Caco-2 (cell line): ENCODE results near the gene ITPR1. TPM values are rescaled to one million over a fixed set of nuclear protein-coding genes. Genes with fewer than 3 reads are reported as not detected.

ENCODE experiments used
- BruUV-seq: library from RNA; stranded (reverse); fragments of 400-500 nt; replicated peaks from 2 replicates; lab custom pipeline; 2021; lab: Mats Ljungman, UMichigan
- CTCF ChIA-PET: fragments of 300-600 bp; sonication (Branson Sonifier 250); formaldehyde crosslinking; loops from one replicate; lab custom pipeline; 2022; ENCODE audit warnings: antibody characterized with exemption; lab: Charles Lee
- POLR2A ChIA-PET: fragments of 300-600 bp; sonication (Branson Sonifier 250); formaldehyde crosslinking; loops from one replicate; lab custom pipeline; 2022; ENCODE audit warnings: antibody characterized with exemption; lab: Charles Lee
- DNase-seq, 2 experiments: peaks; one replicate each; pipeline versions ENCODE4 v3.0.0 to v3.0.0-alpha.2; 2020 to 2022
- H3K27me3 ChIP-seq: replicated peaks from 2 replicates; pipeline ENCODE4 v1.6.0; 2011; ENCODE audit warnings: low read length; ENCODE audit not compliant: control insufficient read depth, insufficient read depth
- H3K36me3 ChIP-seq: 2 replicates; pipeline ENCODE4 v1.5.1; 2011; ENCODE audit warnings: low read length; ENCODE audit not compliant: control insufficient read depth, insufficient read depth
- H3K4me1 ChIP-seq: fragments of 250-450 bp; sonication (Bioruptor Pico); 2 replicates; pipeline ENCODE4 v1.5.1; 2020; ENCODE audit warnings: mild to moderate bottlenecking
- H3K4me3 ChIP-seq: 2 replicates; pipeline ENCODE4 v1.5.1; 2011; ENCODE audit warnings: low read depth, mild to moderate bottlenecking, control low read depth, low read length
- H3K9me3 ChIP-seq: fragments of 250-450 bp; sonication (Bioruptor Pico); 2 replicates; pipeline ENCODE4 v1.5.1; 2020; ENCODE audit warnings: mild to moderate bottlenecking, moderate library complexity
- H3K27ac Mint-ChIP-seq: one replicate; pipeline ENCODE4 v1.8.0; 2022; ENCODE audit warnings: mixed read lengths; ENCODE audit not compliant: unreplicated experiment
- H3K27me3 Mint-ChIP-seq: one replicate; pipeline ENCODE4 v1.8.0; 2022; ENCODE audit warnings: mixed read lengths; ENCODE audit not compliant: insufficient read depth, unreplicated experiment
- H3K36me3 Mint-ChIP-seq: one replicate; pipeline ENCODE4 v1.8.0; 2022; ENCODE audit warnings: mild to moderate bottlenecking, mixed read lengths; ENCODE audit not compliant: insufficient read depth, unreplicated experiment
- H3K4me1 Mint-ChIP-seq: one replicate; pipeline ENCODE4 v1.8.0; 2022; ENCODE audit warnings: low read depth, mixed read lengths; ENCODE audit not compliant: unreplicated experiment
- H3K4me3 Mint-ChIP-seq: one replicate; pipeline ENCODE4 v1.8.0; 2022; ENCODE audit warnings: mild to moderate bottlenecking, moderate library complexity, mixed read lengths; ENCODE audit not compliant: unreplicated experiment
- H3K9me3 Mint-ChIP-seq: one replicate; pipeline ENCODE4 v1.8.0; 2022; ENCODE audit warnings: mixed read lengths; ENCODE audit not compliant: unreplicated experiment
- intact Hi-C: fragments of 100-400 bp; cut with micrococcal nuclease; formaldehyde crosslinking; loops from one replicate; pipeline ENCODE4 v1.10.0; 2022; ENCODE audit not compliant: unreplicated experiment
- total RNA-seq: library from RNA; stranded (reverse); gene quantifications from 2 replicates; pipeline ENCODE4 v1.2.3, GENCODE V29; 2022
- TF ChIP-seq, protein P1 (sequence below), 2 experiments: fragments of 200-600 bp in 1 of 2; IDR thresholded peaks; 1 replicate in 1 of 2; 2 replicates in 1 of 2; pipeline versions ENCODE4 v1.5.1 to v1.8.0; 2011 to 2022; ENCODE audit warnings: antibody characterized with exemption in 1 of 2, control low read depth in 1 of 2, inconsistent platforms in 1 of 2, low read depth in 1 of 2, low read length in 1 of 2, mild to moderate bottlenecking in 1 of 2, moderate library complexity in 1 of 2; ENCODE audit not compliant: insufficient read depth in 1 of 2, severe bottlenecking in 1 of 2, unreplicated experiment in 1 of 2

ITPR1 gene
- total RNA-seq, 1 experiment from 2014 or later = 10.4 TPM

DNA sequence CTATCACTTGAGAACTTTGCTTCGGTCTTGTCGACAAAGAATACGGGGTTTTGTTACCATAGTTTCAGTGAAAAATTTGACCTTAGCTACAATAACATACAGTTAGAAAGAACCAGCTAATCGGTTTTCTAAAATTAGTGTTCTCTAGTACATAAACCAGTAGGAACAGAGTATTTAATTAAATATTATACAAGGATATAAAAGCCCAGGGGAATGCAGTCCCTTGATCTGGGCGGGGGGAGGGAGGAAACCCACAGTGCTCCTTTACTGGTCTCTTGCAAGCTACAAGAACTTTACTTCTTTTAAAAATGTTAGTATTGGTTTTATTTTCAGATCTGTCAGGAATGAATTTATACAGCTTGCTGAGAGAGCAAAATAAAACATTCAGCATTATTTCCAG lies 41.8 kb downstream of the ITPR1 start:
- CTCF ChIA-PET = no interaction called here
- no peaks in the 10 kb centered on the region for H3K27me3 Mint-ChIP-seq

DNA sequence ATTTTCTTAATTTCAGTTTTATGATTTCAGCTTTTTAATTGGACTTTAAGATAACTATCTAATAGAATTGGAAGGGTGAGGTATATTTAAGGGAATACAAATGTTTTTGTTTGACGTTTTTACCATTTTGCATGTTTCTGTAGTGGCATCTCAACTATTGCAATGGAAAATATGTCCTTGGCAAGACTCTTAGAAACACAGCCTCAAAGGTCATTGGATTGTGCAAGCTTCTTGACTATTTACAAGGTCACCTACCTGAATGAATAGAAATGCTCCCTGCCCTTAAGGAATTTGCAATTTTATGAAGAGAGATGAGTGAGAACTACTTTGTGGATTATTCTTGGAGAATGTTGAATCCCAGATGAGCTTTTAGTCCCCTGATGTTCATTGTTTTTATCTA lies 43.1 kb downstream of the ITPR1 start:
- no peaks in the 10 kb centered on the region for H3K36me3 Mint-ChIP-seq
- H3K9me3 ChIP-seq = peaks cover 4% of the 10 kb centered on the region; the same call in 1 of the 2 replicates
- DNase-seq = no peak
- ChIA-PET CTCF (no interaction called here), POLR2A (no interaction called here)
- no peaks in the 10 kb centered on the region for H3K9me3 Mint-ChIP-seq
- H3K4me3 ChIP-seq = no peak overlapping the region
- no peaks in the 10 kb centered on the region for H3K27me3 ChIP-seq
- H3K27me3 Mint-ChIP-seq = no peaks in the 10 kb centered on the region
- no TSS peak for BruUV-seq
- TF ChIP-seq, protein P1, sequence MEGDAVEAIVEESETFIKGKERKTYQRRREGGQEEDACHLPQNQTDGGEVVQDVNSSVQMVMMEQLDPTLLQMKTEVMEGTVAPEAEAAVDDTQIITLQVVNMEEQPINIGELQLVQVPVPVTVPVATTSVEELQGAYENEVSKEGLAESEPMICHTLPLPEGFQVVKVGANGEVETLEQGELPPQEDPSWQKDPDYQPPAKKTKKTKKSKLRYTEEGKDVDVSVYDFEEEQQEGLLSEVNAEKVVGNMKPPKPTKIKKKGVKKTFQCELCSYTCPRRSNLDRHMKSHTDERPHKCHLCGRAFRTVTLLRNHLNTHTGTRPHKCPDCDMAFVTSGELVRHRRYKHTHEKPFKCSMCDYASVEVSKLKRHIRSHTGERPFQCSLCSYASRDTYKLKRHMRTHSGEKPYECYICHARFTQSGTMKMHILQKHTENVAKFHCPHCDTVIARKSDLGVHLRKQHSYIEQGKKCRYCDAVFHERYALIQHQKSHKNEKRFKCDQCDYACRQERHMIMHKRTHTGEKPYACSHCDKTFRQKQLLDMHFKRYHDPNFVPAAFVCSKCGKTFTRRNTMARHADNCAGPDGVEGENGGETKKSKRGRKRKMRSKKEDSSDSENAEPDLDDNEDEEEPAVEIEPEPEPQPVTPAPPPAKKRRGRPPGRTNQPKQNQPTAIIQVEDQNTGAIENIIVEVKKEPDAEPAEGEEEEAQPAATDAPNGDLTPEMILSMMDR (IDR thresholded peaks at IDR 0.05; ENCODE audit: insufficient read depth in 1 of 2, low read depth in 1 of 2, low read length in 1 of 2, severe bottlenecking in 1 of 2, unreplicated experiment in 1 of 2) = no peak
- no peaks in the 10 kb centered on the region for H3K36me3 ChIP-seq
- intact Hi-C loops = no loop called here
- no peak overlapping the region for H3K4me3 Mint-ChIP-seq
- H3K27ac Mint-ChIP-seq = no peak overlapping the region
- peaks cover 8% of the 10 kb centered on the region for H3K4me1 ChIP-seq
- H3K4me1 Mint-ChIP-seq = no peaks in the 10 kb centered on the region

More for the DNA sequence above, 41.8 kb downstream of the ITPR1 start:
- Histone ChIP-seq H3K9me3 (no peaks in the 10 kb centered on the region; the same call in 1 of the 2 replicates), H3K4me3 (no peak overlapping the region), H3K4me1 (peaks cover 8% of the 10 kb centered on the region), H3K36me3 (no peaks in the 10 kb centered on the region), H3K27me3 (no peaks in the 10 kb centered on the region)
- intact Hi-C loops = no loop called here
- no peaks in the 10 kb centered on the region for H3K4me1 Mint-ChIP-seq
- TF ChIP-seq, protein P1 (IDR thresholded peaks at IDR 0.05; ENCODE audit: insufficient read depth in 1 of 2, low read depth in 1 of 2, low read length in 1 of 2, severe bottlenecking in 1 of 2, unreplicated experiment in 1 of 2) = no peak
- DNase-seq = no peak
- H3K27ac Mint-ChIP-seq = no peak overlapping the region
- no TSS peak for BruUV-seq
- H3K4me3 Mint-ChIP-seq = no peak overlapping the region
- POLR2A ChIA-PET = no interaction called here
- H3K9me3 Mint-ChIP-seq = no peaks in the 10 kb centered on the region
- H3K36me3 Mint-ChIP-seq = no peaks in the 10 kb centered on the region

DNA sequence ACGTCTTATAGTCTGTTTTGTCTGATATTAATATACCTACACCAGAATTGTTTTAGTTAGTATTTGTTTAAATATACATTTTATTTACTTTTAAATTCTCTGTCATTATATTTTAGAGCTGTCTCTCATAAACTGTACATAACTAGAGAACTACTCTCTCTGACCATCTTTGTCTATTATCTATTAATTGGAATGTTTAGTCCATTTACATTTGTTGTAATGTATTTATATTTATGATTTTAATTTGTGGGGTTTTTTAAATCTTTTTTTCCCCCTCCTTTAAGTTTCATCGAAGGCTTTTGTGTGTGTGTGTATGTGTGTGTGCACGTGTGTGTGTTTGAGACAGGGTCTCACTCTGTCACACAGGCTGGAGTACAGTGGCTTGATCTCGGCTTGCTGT lies 47.1 kb downstream of the ITPR1 start:
- POLR2A ChIA-PET = no interaction called here
- DNase-seq = no peak
- Histone ChIP-seq H3K4me1 (no peaks in the 10 kb centered on the region), H3K36me3 (no peaks in the 10 kb centered on the region), H3K4me3 (no peak overlapping the region), H3K27me3 (no peaks in the 10 kb centered on the region), H3K9me3 (peaks cover 4% of the 10 kb centered on the region; the same call in 1 of the 2 replicates)
- intact Hi-C loops = no loop called here
- Mint-ChIP-seq H3K27me3 (no peaks in the 10 kb centered on the region), H3K27ac (no peak overlapping the region), H3K4me1 (no peaks in the 10 kb centered on the region), H3K36me3 (no peaks in the 10 kb centered on the region), H3K9me3 (no peaks in the 10 kb centered on the region), H3K4me3 (no peak overlapping the region)
- no TSS peak for BruUV-seq
- CTCF ChIA-PET = no interaction called here
- TF ChIP-seq, protein P1 (IDR thresholded peaks at IDR 0.05; ENCODE audit: insufficient read depth in 1 of 2, low read depth in 1 of 2, low read length in 1 of 2, severe bottlenecking in 1 of 2, unreplicated experiment in 1 of 2) = no peak
